KOPT-K1 (cell line): ENCODE data around the gene ANKRD55.

Source experiments
- H3K27ac ChIP-seq: fragments of 200-600 bp; sonication (generic); 2 replicates; pipeline ENCODE4 v1.5.1; 2016; ENCODE audit warnings: antibody characterized with exemption, mild to moderate bottlenecking, low read depth, low read length; ENCODE audit not compliant: poor library complexity, severe bottlenecking
- H3K36me3 ChIP-seq: fragments of 200-600 bp; sonication (generic); 2 replicates; pipeline ENCODE4 v1.5.1; 2017; ENCODE audit warnings: antibody characterized with exemption, mild to moderate bottlenecking, low read length, moderate library complexity; ENCODE audit not compliant: insufficient read depth
- H3K9me3 ChIP-seq: fragments of 200-600 bp; sonication (generic); 2 replicates; pipeline ENCODE4 v1.5.1; 2017; ENCODE audit warnings: antibody characterized with exemption, low read length, mild to moderate bottlenecking; ENCODE audit not compliant: insufficient read depth, poor library complexity, severe bottlenecking

Gene ANKRD55

DNA sequence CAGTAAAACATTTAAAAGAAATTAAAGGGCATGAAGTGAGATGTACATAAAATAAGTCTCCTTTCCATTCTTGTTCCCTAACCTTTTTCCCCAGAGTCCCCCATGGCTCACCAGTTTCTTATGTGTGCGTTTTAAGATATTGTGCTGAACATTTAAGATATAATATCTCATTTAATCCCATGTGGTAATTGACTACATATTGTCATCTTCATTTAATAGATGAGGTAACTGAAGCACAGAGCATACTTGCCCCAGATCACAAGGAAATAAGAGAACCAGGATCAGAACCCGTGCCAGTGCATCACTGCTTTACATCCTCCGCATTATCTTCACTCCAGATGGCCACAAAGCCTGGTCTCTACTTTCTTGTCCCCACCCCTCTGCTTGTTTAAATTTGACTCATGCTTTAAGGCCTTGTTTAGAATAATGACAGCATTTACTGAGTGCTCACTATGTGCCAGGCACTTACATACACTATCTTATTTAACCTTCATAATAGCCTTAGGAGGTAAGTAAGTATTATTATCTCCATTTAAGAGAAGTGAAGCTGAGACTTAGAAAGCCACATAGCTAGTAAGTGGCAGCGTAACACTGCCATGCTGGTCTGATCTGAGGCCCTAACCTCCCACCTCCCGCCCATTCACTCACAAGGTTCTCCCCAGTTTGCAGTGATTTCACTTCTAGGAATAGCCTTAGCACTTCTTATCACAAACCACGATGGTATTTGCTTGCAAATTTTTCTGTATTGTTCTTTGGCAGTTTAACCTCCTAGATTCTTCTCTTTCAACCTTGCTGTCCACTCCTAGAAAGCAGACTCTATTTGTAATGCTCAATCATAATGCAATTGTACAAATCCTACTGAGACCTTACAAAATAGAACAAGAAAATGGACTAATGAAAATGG, 160.0 kb downstream of the ANKRD55 start:
- Histone ChIP-seq H3K9me3 (no peaks in the 10 kb centered on the region), H3K27ac (no peak overlapping the region), H3K36me3 (no peaks in the 10 kb centered on the region)

DNA sequence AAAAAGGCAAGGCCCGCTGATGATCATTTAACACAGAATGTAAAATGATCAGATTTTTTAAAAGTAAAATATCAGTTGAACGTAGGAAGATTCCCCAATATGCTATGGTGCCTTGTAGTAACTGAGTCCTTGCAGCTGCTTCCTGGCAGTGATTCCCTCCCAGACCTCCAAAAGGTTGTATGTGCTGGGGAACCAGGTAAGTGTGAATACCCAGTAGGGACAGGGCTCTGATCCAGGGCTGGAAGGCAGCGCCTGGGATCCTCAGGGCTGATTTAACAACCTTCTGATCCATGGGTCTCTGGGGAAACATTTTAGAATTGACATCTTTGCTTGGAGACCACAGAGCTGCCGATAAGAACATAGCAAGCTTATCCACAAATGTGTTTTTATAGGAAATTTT, 161.7 kb downstream of the ANKRD55 start:
- Histone ChIP-seq H3K9me3 (no peaks in the 10 kb centered on the region), H3K27ac (peak overlapping the region; percentile 50)

DNA sequence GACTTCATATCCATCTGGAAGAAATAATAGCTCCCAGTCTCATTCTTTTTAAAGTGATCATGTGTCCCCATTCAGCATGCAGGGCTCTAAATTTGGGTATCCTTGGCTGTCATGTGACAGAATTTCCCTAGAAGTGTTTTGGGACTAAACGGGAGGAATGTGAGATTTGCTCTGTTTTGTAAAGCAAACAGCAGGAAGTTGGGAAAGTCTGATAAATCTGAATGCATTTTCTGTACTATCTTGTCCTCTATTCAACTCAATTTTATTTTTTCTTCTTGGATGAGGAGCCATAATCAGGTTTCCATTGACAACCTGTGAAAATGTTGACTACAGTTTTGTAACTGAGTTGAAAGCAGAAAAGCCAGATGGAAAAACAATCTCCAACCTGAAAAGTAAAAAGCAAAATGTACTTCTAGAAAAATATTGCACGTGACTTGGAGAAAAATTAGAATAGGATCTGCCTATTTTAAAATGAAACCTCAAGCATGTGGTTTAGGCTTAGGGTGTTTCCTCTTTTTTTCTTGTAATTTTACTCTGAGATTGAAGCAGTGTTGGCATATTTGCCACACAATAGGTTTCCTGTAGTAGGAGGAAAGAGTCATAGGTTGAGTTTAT, 162.2 kb downstream of the ANKRD55 start:
- H3K36me3 ChIP-seq, result no peaks in the 10 kb centered on the region
- H3K27ac ChIP-seq, result peak overlapping the region; percentile 50
- no peaks in the 10 kb centered on the region for H3K9me3 ChIP-seq

More for the DNA sequence above, 161.7 kb downstream of the ANKRD55 start:
- H3K36me3 ChIP-seq, result no peaks in the 10 kb centered on the region

DNA sequence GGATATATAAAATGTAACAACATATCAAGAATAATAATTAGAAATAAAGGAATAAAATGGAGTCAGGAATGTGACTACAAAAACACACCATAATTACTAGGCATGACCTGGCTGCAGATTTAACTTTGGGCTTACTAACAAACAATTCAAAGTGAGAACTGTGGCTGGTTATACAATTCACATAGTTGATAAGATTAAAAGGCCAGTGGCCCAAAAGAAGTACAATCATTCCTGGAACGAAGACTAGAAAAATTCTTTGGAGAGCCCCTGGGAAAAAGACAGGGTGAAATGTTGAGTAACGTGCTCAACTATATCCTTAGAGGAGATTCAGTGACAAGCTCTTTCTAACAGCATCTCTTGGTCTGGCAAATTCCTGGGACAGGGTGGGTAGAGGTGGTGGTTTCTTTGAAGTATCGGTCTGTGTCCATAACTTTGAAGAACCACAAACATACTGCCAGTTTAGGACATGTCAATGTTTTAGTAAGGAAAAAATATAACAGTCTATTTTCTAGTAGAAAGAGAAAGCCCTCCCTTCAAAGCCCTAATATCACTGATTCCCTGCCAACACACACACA, 163.4 kb downstream of the ANKRD55 start:
- Histone ChIP-seq H3K36me3 (no peaks in the 10 kb centered on the region), H3K27ac (no peak overlapping the region), H3K9me3 (no peaks in the 10 kb centered on the region)

DNA sequence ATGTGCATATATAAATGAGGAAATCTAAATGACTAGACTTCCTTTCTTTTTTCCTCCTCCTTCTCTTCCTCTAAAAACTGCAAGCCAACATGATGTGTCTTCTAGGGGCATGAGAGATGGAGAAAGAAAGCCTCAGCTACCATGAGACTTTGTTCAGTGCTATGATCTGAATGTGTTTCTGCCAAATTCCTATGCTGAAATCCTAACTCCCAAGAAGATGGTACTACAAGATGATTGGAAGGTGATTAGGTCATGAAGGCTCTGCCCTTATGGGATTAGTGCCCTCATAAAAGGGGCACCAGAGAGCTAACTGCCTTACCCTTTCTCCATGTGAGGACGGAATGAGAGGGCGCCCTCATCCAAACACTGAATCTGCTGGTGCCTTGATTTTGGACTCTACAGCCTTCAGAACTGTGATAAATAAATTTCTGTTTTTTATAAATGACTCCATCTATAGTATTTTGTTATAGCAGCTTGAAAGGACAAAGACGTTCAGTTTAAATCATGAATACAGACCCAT, 166.1 kb downstream of the ANKRD55 start:
- Histone ChIP-seq H3K36me3 (no peaks in the 10 kb centered on the region), H3K9me3 (no peaks in the 10 kb centered on the region), H3K27ac (no peak overlapping the region)

DNA sequence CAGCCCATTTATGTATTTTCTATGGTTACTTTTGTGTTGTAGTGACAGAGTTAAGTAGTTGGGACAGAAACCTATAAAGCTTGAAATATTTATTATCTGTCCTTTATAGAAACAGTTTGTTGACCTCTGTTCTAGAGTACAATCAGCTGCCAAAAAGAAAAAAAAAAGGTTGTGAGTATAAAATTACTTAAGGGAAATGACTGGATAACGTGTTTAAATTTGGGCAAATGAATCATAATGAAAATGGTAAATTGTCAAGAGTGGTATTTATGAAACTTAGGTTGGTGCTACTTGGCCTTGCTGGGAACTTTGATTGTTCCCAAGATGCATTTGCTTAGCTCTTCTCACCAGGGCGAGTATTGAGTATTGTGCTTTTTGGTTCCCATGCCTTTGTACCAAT, 168.1 kb downstream of the ANKRD55 start:
- Histone ChIP-seq H3K9me3 (no peaks in the 10 kb centered on the region), H3K27ac (no peak overlapping the region), H3K36me3 (no peaks in the 10 kb centered on the region)

DNA sequence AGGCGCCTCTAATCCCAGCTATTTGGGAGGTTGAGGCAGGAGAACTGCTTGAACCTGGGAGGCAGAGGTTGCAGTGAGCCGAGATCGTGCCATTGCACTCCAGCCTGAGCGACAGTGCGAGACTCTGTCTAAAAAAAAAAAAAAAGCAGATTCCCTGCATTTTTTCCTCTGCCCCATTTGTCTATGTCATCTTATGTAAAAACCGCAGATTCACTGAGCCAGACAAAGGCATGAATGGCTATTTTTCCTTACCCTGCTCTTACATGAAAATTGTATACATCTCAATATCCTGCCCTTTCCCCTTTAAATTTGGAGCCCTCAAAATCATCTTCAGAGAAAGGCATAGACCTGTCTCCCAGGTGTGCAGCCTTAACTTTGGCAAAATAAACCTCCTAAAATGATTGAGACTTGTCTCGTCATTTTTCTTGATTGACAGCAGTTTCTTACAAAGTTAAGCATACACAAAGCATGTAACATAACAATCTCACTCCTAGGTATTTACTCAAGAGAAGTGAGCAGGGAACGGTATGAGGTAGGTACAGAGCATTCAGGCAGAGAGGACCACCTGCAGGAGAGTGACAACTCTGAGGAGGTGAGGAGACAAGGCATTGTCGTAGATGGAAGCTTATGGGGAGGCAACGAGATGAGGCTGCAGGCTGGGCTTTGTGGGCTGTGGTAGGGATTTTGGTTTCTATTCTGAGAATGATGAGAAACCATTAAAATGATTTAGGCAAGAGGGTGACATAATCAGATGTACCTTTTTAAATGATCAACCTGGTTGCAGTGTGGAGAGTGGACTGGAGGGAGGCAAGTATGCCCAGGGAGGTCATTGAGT, 172.6 kb downstream of the ANKRD55 start:
- Histone ChIP-seq H3K9me3 (no peaks in the 10 kb centered on the region), H3K36me3 (no peaks in the 10 kb centered on the region), H3K27ac (no peak overlapping the region)

DNA sequence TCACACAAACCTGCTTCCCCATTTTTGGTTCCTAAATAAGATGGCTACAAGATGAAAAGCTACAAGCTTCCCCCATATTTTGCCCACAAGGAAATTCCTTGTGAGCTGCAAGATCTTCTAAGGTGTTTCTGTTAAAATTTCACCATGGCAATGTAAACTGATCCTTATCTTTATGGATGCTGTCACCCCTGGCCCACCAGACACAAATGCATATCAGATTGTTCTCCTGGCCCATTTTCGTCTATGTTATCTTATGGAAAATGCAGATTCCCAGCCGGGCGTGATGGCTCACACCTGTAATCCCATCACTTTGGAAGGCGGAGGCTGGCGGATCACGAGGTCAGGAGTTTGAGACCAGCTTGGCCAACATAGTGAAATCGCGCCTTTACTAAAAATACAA, 173.3 kb downstream of the ANKRD55 start:
- Histone ChIP-seq H3K27ac (peak overlapping the region; percentile 52), H3K36me3 (no peaks in the 10 kb centered on the region), H3K9me3 (no peaks in the 10 kb centered on the region)

DNA sequence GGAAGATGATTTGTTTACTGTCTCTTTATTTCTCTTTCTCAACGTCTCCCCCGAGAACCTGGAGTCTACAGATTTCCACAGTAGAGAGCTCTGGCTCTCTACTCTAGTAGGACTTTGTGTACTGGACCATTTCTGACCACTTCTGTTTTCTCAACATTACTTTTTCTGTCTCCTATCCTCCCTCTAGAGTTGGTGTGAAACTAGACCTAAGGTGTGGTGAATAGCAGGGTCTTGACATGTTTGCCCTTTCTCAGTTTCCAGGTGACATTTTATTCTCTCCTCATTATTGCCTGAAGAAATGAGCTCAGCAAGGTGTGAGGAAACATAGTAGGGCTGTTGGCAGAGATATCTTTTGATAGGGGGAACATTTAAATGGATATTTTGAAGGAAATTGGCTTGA, 176.3 kb downstream of the ANKRD55 start:
- Histone ChIP-seq H3K9me3 (peaks cover 14% of the 10 kb centered on the region), H3K27ac (no peak overlapping the region), H3K36me3 (no peaks in the 10 kb centered on the region)

DNA sequence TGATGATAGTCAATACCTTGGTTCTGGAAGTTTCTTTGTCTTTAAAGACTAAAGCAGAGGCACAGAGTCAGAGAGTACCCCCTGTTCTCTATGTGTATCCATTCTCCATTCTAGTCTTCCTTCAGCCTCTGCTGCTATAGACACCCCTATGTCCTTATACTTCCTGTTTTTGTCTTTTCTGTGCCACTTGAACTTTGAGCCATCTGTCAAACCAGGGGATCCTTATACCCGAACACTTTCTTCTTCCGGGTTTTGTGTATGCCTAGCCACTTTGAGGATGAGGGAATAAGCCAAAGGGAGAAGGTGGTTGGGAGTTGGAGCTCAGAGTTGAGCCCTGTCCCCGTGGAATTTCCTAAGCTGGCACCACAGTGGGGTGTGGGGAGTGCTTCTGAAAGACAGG, 177.3 kb downstream of the ANKRD55 start:
- peaks cover 14% of the 10 kb centered on the region for H3K9me3 ChIP-seq
- H3K27ac ChIP-seq, result no peak overlapping the region
- H3K36me3 ChIP-seq, result no peaks in the 10 kb centered on the region

DNA sequence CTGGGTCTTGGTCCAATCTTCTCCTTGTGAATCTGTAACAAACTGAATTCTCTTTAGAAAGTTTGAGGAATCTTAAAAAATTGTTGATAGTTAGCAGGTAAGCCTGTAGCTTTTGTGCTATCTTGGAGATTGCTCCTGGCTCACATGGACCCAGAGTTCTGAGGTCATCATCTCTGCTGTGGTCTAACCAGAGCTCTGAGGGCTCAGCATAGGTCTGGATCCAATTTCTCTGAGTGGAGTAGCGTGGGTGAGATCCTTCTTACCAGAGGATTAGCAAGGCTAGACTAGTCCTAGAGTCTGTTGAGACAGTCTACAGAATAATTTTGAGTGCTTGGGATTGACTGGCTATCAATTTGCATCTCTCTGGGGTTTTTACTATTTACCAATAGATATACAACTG, 177.8 kb downstream of the ANKRD55 start:
- Histone ChIP-seq H3K9me3 (peaks cover 14% of the 10 kb centered on the region), H3K27ac (no peak overlapping the region), H3K36me3 (no peaks in the 10 kb centered on the region)

DNA sequence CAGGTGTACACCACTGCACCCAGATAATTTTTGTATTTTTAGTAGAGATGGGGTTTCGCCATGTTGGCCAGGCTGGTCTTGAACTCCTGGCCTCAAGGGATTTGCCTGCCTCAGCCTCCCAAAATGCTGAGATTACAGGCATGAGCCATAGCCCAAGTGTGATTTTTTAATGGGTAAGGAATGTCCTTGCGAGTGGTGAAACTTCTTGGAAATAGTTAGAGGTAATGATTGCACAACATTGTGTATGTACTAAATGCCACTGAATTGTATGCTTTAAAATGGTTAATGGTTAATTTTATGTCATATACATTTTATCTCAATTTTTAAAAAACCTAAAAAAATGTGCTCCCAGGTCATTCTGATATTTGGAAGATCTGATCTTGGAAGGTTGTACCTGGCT, 178.5 kb downstream of the ANKRD55 start:
- Histone ChIP-seq H3K36me3 (no peaks in the 10 kb centered on the region), H3K27ac (no peak overlapping the region), H3K9me3 (peaks cover 14% of the 10 kb centered on the region)

DNA sequence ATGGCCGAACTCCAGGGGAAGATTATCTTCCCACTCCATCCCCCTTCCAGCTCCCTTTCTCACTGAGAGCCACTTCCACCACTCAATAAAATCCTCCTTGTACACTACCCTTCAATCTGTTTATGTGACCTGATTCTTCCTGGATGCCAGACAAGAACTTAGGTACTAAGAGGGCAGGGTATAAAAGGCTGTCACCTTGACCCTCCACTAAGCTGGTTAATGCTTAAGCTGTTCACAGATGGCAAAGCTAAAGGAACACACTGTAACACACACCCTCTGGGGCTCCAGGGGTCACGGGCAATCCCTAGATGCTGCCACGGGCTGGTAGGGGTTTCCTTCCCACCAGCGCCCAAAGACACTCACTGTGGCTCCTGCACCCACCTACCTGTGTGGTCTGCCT, 179.8 kb downstream of the ANKRD55 start:
- H3K36me3 ChIP-seq, result no peaks in the 10 kb centered on the region
- no peak overlapping the region for H3K27ac ChIP-seq
- peaks cover 14% of the 10 kb centered on the region for H3K9me3 ChIP-seq

DNA sequence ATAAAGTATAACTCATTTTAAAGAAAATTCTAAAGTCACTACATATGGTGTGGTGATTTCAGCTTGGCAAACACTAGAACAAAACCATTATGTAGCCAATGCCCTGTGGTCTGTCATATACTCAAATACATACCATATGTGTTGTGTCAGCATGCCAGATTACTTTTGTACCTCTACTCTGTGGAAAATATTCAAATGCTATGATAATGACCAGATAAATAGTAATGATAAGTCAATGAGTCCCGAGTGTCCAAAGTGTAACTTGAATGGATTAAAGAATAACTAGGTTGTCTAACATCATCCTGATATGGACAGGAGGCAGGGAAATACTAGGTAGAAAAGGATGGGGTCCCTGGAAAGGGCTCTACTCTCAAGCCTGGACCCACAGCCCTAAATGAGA, 180.4 kb downstream of the ANKRD55 start:
- Histone ChIP-seq H3K27ac (no peak overlapping the region), H3K9me3 (peaks cover 14% of the 10 kb centered on the region), H3K36me3 (no peaks in the 10 kb centered on the region)
